GM18873 (cell line): ENCODE results near the gene GSTM3.
"Not testable (repeated sequence)": the region's sequence is repeated elsewhere in the genome, so short reads cannot be mapped to it uniquely, and the experiment has no call there.

Experiments used
- ATAC-seq: cut with Tn5 transposase; IDR thresholded peaks from one replicate; pipeline ENCODE4 v1.9.1; 2021; ENCODE audit warnings: mild to moderate bottlenecking, moderate library complexity, moderate number of reproducible peaks; ENCODE audit not compliant: unreplicated experiment, low FRiP score

The GSTM3 gene

DNA sequence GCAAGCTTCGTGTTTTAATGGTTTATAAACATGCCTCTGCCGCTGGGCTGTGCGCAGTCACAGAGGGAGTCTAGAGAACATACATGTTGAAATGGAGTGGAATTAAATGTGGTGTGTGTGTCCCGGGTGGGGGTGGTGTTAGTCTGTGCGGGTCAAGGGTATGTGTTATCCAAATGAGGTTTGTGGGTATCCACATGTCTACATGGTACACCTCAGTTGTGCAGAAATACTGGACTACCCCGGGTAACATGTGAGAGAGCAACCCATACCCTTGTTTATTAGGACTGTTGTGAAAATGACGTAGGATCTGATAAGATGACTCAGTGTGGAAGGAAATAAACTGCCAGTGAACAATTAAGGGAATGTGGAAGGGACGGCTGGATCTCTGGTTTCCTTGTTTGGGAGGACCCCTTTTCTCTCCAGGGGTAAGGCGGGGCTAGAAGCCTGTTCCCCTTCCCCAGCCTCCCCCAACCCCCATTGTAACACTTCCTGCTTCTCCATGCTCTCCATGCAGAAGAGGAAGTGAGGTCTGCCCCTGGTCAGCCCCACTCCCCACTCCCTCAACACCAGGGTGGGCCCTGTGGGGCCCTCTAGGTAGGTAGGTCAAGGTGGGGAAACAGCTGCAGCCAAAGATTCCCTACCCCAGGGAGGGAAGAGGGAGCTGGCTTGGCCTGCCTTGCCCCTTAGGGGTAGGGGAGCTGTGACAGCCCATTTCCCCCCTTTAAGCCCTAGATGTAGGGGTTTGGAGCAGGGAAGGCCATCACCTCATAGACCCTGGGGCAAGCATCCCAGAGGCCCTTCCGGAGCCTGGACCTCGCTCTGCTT lies 22.2 kb upstream of the GSTM3 start:
- ATAC-seq = no peak

GRCh38 chr1:109762039-109762585 lies 21.3 kb upstream of the GSTM3 start:
- ATAC-seq = no peak

GRCh38 chr1:109761227-109762038 lies 20.6 kb upstream of the GSTM3 start:
- ATAC-seq = no peak

DNA sequence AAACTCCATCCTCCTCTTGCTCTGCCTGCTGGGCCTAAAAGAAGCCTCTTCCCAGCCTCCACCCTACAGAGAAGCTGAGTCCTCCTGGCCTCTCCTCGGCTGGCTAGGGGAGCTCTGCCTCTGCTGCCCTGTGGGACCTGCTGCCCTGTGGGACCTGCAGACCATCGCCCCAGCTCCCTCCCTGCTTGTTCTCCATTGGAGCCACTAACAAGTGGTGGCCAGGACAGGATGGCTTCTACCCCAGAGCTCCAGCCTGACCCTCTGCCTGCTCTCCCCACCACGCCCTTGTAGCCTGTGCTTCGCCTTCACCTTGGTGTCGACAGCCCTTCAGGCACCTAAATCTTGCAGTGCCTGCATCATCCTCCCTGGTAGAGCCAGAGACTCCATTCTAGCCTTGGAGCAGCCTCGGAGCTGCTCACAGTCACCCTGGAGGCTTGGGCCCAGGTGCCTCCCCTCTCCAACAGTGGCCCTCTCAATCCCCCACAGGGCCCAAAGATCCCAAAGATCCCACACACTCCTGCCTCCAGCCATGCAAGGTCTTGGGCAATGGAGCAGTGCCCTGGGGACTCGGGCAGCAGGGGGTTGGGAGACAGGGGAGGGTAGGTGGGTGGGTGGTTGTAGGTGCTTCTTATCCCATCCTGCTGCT lies 19.9 kb upstream of the GSTM3 start:
- ATAC-seq = no peak

DNA sequence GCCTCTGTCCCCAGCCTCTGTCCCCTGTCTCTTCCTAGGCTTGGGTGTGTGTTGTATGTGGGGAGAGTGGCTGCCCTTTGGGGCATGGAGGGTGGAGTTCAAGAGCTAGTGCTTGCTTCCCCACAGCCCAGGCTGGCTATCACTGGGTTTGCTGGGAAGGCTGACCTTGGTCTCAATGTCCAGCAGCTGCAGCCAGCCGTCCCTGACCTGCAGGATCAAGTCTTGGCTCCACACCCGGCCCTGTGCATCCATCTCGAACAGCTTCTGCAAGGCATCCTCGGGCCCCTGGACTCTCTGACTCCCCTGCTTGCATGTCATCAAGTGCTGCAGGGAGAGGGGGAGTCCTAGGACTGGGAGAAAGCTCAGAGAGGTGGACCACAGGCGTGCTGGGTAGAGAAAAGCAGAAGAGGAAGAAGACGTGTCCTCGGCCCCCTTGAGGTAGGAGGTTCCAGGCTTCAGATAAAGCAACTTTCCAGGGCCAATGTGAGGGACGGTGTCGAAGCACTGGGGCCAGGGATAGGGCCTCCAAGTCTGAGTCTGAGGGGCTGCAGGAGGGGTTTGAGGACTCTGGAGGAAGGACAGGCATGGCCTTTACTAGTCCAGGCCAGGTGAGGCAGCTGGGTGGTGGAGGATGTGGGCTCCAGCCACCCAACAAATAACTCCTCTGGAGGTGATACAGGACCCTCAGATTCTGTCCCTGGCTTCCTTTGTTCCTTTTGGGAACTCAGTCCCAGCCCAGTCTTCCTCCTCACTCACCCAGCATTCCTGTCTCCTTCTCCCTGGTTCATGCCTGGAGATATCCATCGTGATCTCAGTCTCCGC lies 18.9 kb upstream of the GSTM3 start:
- ATAC-seq = no peak

DNA sequence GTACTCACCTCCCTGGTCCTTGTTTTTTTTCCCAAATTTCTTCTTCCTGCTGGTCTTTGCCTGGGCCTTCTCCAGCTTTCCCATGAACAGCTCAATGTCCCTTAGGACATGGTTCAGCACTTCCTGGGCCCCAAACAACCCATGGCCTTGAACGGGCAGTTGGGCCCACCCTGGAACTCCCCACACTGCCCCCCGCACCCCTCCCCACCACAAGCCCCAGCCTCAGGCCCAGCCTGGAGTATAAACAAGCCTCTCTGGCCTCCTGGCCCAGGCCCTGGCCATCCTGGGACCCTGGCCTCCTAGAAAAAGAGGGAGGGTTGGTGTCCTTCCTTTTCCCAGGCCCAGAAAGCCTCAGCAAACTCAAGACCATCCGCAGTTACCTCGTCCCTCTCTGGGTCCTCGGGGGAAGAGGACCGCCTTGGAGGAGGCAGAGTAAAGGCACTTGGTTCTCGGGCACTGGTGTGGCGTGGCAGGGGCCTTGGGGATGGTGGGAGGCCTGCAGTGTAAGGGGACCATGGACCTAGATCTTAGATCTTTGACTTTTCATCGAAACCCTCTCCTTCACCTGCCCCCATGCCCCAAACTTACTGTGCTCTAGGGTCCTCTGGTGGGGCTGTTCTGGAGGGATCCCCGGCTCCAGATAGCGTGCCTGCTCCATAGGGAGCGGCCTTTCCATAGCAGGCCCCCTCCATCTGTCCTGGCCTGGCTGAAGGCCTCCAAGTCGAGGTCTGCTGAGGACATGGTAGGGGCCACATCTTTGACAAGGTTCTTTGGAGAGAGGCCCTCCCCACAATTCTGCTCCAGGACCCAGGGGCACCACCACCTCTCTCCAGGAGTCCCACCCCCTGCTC lies 17.3 kb upstream of the GSTM3 start:
- ATAC-seq = no peak

GRCh38 chr1:109756848-109757521 lies 16.1 kb upstream of the GSTM3 start:
- ATAC-seq = no peak

- ATAC-seq = not testable (repeated sequence)
Observed at GRCh38 chr1:109756325-109756724, 15.5 kb upstream of the GSTM3 start.

GRCh38 chr1:109754738-109755137 lies 13.9 kb upstream of the GSTM3 start:
- ATAC-seq = no peak

DNA sequence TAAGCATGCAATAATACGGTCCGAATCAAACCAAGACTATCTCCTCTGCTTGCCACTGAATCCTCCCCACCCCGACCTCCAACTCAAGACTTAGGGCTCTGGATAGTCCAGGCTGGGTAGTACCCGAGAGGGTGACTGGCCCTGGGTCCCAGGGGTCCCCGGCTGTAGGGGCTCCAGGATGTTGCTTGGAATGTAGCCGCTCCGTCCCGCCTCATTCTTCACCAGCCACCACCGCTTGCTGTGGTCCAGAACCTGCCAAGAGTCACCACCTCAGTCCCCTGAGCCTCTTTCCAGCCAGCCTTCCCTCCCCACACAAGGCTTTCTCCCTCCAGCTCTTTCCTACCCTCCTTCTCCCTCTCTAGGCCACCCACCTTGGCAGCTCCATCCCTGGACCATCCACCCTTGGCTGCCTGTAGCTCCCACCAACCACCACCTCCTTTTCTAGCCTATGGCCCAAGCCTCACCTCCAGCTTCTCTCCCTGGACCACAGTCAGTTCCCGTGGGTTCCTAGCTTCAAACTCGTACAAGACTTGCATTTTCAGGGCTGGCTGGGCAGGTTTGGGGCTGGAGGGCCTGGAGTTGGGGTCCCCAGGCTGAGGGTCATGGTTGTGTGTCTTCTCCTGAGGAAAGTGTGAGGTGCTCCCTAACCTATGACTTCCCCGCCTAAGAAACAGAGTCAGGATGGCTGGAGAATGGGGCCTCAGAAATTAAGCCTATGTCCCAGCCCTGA lies 10.9 kb upstream of the GSTM3 start:
- no peak for ATAC-seq

GRCh38 chr1:109750920-109751319 lies 10.1 kb upstream of the GSTM3 start:
- ATAC-seq = no peak

GRCh38 chr1:109750241-109750882 lies 9.5 kb upstream of the GSTM3 start:
- ATAC-seq = no peak

DNA sequence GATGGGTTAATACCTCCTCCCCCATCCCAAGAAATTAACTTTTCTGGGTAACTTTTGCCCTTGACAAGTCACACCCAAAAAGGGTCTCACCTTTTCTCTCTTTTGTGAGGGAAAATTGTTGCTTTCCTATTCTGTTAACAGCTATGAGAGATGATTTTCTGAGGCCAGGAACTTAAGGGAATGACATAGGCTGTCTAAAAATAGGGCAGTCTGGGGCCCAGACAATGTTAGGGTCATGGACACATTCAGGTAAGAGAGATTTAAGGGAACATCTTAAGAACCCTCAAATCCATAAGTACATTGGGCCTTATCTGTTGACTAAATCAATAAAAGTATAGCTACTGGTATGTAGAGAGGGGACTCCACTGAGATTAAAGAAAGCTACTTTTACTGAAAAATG lies 8.4 kb upstream of the GSTM3 start:
- no peak for ATAC-seq

- ATAC-seq = not testable (repeated sequence)
Observed at GRCh38 chr1:109748311-109748710, 7.5 kb upstream of the GSTM3 start.

- ATAC-seq = peak; percentile 64
Observed at GRCh38 chr1:109739738-109740614, 862 bp downstream of the GSTM3 start.

- ATAC-seq = no peak
Observed at GRCh38 chr1:109733236-109733870, 7.5 kb downstream of the GSTM3 start.
